Measurements from ENCODE around the gene TCF12.

TCF12 gene

DNA sequence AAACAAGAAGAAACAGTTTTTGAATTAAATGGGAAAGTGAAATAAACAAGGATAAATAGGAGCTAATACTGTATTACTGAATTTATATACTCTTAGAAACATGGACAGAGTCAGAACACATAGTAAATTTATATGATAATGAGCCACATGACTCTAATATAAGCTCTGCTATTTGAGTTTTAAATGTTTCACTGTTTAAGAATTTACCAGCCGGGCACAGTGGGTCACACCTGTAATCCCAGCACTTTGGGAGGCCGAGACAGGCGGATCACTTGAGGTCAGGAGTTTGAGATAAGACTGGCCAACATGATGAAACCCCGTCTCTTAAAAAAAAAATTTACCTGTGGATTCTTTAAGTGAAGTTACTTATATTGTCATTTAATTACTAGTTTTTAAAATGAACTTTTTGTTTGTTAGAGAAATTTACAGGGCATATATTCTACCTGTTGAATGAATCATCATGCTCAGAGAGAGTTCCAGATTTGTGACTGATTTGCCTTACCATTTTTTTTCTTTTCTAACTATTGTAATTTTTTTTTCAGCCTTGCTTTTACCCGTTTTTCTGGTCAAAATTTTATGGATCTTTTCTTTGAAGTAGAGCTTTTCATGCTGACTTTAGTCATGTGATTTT is 125.7 kb downstream of the TCF12 start:
- TF ChIP-seq TEAD4 (IDR thresholded peaks at IDR 0.05) = no peak
- TF ChIP-seq, protein P1, sequence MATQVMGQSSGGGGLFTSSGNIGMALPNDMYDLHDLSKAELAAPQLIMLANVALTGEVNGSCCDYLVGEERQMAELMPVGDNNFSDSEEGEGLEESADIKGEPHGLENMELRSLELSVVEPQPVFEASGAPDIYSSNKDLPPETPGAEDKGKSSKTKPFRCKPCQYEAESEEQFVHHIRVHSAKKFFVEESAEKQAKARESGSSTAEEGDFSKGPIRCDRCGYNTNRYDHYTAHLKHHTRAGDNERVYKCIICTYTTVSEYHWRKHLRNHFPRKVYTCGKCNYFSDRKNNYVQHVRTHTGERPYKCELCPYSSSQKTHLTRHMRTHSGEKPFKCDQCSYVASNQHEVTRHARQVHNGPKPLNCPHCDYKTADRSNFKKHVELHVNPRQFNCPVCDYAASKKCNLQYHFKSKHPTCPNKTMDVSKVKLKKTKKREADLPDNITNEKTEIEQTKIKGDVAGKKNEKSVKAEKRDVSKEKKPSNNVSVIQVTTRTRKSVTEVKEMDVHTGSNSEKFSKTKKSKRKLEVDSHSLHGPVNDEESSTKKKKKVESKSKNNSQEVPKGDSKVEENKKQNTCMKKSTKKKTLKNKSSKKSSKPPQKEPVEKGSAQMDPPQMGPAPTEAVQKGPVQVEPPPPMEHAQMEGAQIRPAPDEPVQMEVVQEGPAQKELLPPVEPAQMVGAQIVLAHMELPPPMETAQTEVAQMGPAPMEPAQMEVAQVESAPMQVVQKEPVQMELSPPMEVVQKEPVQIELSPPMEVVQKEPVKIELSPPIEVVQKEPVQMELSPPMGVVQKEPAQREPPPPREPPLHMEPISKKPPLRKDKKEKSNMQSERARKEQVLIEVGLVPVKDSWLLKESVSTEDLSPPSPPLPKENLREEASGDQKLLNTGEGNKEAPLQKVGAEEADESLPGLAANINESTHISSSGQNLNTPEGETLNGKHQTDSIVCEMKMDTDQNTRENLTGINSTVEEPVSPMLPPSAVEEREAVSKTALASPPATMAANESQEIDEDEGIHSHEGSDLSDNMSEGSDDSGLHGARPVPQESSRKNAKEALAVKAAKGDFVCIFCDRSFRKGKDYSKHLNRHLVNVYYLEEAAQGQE (IDR thresholded peaks at IDR 0.05; ENCODE audit: low read depth) = no peak
- TF ChIP-seq, protein P2, sequence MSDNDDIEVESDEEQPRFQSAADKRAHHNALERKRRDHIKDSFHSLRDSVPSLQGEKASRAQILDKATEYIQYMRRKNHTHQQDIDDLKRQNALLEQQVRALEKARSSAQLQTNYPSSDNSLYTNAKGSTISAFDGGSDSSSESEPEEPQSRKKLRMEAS (IDR thresholded peaks at IDR 0.05) = no peak

DNA sequence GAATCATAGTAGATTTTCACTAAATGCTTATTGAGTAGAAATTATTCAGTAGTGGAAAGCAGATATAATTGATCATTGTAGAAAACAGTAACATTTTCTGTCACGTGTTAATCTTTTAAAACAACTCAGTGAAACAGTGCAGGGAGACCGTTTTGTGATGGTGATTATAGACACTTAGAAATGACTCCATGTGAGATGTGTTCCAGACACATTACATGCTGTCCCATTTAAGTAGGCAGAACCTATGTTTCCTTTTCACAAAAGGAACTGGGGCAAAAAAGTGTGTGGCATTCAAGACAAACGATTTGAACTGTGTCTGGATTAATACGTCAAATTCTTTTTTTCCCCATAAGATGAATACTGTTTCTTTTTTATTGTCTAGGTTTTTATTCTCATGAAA is 126.5 kb downstream of the TCF12 start:
- TF ChIP-seq EGR1 (IDR thresholded peaks at IDR 0.05) (no peak), FOXM1 (IDR thresholded peaks at IDR 0.05; ENCODE audit: borderline replicate concordance, low read depth) (no peak), NFIC (IDR thresholded peaks at IDR 0.05) (no peak), CEBPB (IDR thresholded peaks at IDR 0.05) (no peak), CREB1 (IDR thresholded peaks at IDR 0.05; ENCODE audit: low read depth) (no peak), TEAD4 (IDR thresholded peaks at IDR 0.05) (no peak), RAD21 (IDR thresholded peaks at IDR 0.05; ENCODE audit: low read depth) (no peak), EP300 (IDR thresholded peaks at IDR 0.05; ENCODE audit: borderline replicate concordance) (no peak), YY1 (IDR thresholded peaks at IDR 0.05; ENCODE audit: low read depth) (no peak), TAF1 (IDR thresholded peaks at IDR 0.05; ENCODE audit: low read depth) (no peak), ZBTB7A (IDR thresholded peaks at IDR 0.05; ENCODE audit: low read depth) (no peak), TCF12 (IDR thresholded peaks at IDR 0.05; ENCODE audit: low read depth) (no peak)
- TF ChIP-seq, protein P2 (IDR thresholded peaks at IDR 0.05) = no peak
- TF ChIP-seq, protein P1 (IDR thresholded peaks at IDR 0.05; ENCODE audit: low read depth) = no peak
- TF ChIP-seq, protein P3, sequence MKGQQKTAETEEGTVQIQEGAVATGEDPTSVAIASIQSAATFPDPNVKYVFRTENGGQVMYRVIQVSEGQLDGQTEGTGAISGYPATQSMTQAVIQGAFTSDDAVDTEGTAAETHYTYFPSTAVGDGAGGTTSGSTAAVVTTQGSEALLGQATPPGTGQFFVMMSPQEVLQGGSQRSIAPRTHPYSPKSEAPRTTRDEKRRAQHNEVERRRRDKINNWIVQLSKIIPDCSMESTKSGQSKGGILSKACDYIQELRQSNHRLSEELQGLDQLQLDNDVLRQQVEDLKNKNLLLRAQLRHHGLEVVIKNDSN (IDR thresholded peaks at IDR 0.05) = no peak

DNA sequence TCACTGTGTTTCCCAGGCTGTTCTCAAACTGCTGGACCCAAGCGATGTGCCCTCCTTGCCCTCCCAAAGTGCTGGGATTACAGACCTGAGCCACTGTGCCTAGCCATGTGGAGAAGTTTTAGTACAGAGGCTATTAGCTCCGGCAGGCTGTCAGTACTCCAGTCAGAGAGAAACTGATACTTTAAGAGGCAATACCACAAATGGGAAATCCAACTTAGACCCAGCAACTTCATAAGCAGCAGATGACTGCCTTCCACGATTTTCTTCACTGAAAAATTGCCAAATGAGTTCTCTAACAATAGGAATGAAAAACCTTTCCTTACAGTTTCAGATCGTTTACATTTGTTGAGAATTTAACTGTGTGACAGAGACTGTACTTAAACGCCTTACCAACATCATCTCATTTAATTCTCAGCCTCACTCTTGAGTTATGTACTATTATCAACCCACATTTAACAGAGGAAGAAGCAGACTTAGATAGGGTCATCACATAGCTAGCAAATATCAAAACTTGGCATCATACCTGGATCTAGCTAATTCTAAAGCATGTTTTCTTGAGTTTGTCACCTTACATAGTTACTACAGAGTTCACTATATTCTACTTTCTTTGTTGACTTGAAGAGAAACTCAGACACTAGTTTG is 127.4 kb downstream of the TCF12 start:
- TF ChIP-seq CREB1 (IDR thresholded peaks at IDR 0.05; ENCODE audit: low read depth) (no peak), TEAD4 (IDR thresholded peaks at IDR 0.05) (no peak), CEBPB (IDR thresholded peaks at IDR 0.05) (no peak), EP300 (IDR thresholded peaks at IDR 0.05; ENCODE audit: borderline replicate concordance) (no peak), FOXM1 (IDR thresholded peaks at IDR 0.05; ENCODE audit: borderline replicate concordance, low read depth) (no peak), TAF1 (IDR thresholded peaks at IDR 0.05; ENCODE audit: low read depth) (no peak), RAD21 (IDR thresholded peaks at IDR 0.05; ENCODE audit: low read depth) (no peak), TCF12 (IDR thresholded peaks at IDR 0.05; ENCODE audit: low read depth) (no peak), NFIC (IDR thresholded peaks at IDR 0.05) (no peak), EGR1 (IDR thresholded peaks at IDR 0.05) (no peak), ZBTB7A (IDR thresholded peaks at IDR 0.05; ENCODE audit: low read depth) (no peak), YY1 (IDR thresholded peaks at IDR 0.05; ENCODE audit: low read depth) (no peak)
- TF ChIP-seq, protein P2 (IDR thresholded peaks at IDR 0.05) = no peak
- TF ChIP-seq, protein P3 (IDR thresholded peaks at IDR 0.05) = no peak
- TF ChIP-seq, protein P1 (IDR thresholded peaks at IDR 0.05; ENCODE audit: low read depth) = no peak

DNA sequence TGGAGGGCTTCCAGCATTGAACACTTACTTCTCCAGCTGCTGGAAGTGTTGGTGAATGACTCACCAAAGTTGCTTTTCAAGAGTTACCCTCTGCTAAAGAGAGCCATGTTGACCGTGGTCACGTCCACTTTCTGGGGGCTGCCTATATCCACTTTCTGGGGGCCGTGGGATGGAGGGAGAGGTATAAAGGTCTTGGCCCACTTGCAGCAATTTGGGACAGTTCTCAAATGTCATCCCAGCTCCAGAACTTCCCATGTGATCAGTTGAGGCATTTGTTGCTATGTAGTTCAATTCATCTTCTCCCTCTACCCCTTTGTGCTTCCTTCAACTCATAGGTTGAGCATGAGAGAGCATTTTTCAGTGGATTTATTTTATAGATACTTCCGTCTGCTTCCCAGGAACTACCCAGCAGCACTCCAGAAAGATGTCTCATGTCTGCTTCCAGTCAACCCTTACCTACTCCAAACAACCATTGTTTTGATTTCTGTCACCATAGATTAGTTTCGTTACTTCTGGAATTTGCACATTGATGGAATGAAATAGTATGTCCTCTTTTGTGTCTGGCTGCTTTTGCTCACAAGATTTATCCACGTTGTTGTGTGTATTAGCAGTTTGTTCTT is 130.6 kb downstream of the TCF12 start:
- no peak for TF ChIP-seq TCF12 (IDR thresholded peaks at IDR 0.05; ENCODE audit: low read depth)
- no peak for TF ChIP-seq CEBPB (IDR thresholded peaks at IDR 0.05)
- TF ChIP-seq, protein P3 (IDR thresholded peaks at IDR 0.05) = no peak
- no peak for TF ChIP-seq FOXM1 (IDR thresholded peaks at IDR 0.05; ENCODE audit: borderline replicate concordance, low read depth)
- TF ChIP-seq ZBTB7A (IDR thresholded peaks at IDR 0.05; ENCODE audit: low read depth) = no peak
- TF ChIP-seq RAD21 (IDR thresholded peaks at IDR 0.05; ENCODE audit: low read depth) = no peak
- TF ChIP-seq, protein P1 (IDR thresholded peaks at IDR 0.05; ENCODE audit: low read depth) = no peak
- TF ChIP-seq NFIC (IDR thresholded peaks at IDR 0.05) = no peak
- TF ChIP-seq YY1 (IDR thresholded peaks at IDR 0.05; ENCODE audit: low read depth) = no peak
- TF ChIP-seq, protein P2 (IDR thresholded peaks at IDR 0.05) = no peak
- TF ChIP-seq TEAD4 (IDR thresholded peaks at IDR 0.05) = no peak
- no peak for TF ChIP-seq EP300 (IDR thresholded peaks at IDR 0.05; ENCODE audit: borderline replicate concordance)
- no peak for TF ChIP-seq CREB1 (IDR thresholded peaks at IDR 0.05; ENCODE audit: low read depth)
- TF ChIP-seq EGR1 (IDR thresholded peaks at IDR 0.05) = no peak
- TF ChIP-seq TAF1 (IDR thresholded peaks at IDR 0.05; ENCODE audit: low read depth) = no peak
